ENCODE data around the gene SNX11.

- TF ChIP-seq CTCF (IDR thresholded peaks at IDR 0.05; ENCODE audit: low read depth, low read length) (no peak), MYC (IDR thresholded peaks at IDR 0.05; ENCODE audit: low read depth, low read length) (no peak), POLR2A (IDR thresholded peaks at IDR 0.05; ENCODE audit: extremely low read depth, insufficient read length) (no peak), MAX (IDR thresholded peaks at IDR 0.05; ENCODE audit: low read depth, low read length) (no peak)
Measured at GRCh38 chr17:48160177-48161081, 52.9 kb downstream of the SNX11 start.
